CD4-positive, alpha-beta T cell treated with Interleukin-6 at 100 ng/mL for 8 hours (primary cell): ENCODE results near the gene LITAFD.
"Not testable (repeated sequence)": the region's sequence is repeated elsewhere in the genome, so short reads cannot be mapped to it uniquely, and the experiment has no call there.

Experiments used
- DNase-seq: peaks from one replicate; pipeline ENCODE4 v3.0.0-alpha.2; 2020; ENCODE audit warnings: mixed read lengths, low spot score

The LITAFD gene

DNA sequence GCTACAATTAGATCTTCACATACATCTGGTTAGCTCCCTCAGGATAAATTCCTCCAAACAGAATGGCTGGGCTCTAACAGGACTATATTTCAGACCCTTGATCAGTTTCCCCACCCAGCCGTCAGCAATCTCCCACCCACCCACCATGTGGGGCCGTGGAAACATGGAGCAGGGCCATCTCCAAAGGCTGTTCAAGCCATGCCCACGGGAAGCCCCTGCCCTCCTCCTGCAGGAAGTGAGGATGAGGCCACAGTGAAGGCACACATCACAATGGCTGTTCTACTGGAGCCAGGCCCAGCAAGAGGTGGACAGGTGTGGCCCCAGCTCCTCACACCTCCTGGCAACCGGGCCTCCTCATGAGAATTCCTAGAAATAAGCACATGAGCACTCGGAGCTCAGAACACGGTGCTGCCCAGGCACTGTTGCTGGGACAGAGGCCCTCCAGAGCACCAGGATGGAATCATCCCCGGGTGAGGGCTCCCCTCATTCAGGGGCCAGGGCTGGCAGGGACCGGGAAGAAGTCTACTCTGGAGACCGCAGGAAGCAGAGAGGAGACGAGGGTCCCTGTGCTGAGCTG, at the start of gene LITAFD:
TSS of gene LITAFD (plus strand) at position 311 of the 577 bp plus-strand sequence. CDS start 2,005 bp downstream, outside the sequence.
- no peak for DNase-seq

DNA sequence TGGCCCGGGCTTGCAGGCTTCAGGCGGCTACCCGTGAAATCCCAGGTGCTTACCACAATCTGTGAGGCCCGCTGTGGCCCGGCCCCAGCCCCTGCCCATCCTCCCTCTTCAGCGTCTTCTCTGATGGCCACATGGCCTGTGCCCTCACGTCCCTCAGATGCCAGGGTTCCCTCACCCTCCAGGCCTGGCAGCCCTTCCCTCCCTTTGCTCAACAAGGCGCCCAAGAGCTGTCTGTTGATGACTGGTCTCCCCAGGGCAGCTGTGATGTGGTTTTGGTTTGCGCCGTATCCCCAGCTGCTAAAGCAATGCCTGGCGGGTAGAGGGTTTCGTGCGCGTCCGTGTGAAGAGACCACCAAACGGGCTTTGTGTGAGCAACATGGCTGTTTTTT, 49.4 kb upstream of the LITAFD start:
- no peak for DNase-seq

DNA sequence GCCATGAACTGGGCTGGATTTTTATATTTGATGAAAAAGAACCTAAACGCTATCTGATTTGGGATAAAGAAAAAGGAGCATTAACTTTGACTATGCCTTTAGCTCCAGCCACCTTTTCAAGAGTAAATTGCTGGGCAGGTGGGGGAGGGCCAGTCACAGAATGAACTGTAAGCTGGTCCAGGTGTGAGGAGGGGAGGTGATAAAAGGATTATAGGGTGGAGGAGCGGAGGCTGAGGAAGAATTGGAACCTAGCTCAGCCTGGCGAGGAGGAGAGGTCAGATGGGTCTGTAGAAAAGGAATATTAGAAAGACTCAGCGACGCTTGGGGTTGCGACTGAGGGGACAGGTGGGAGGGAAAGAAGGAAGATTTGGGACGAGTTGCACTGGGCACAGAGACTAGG, 45.4 kb upstream of the LITAFD start:
- not testable (repeated sequence) for DNase-seq

DNA sequence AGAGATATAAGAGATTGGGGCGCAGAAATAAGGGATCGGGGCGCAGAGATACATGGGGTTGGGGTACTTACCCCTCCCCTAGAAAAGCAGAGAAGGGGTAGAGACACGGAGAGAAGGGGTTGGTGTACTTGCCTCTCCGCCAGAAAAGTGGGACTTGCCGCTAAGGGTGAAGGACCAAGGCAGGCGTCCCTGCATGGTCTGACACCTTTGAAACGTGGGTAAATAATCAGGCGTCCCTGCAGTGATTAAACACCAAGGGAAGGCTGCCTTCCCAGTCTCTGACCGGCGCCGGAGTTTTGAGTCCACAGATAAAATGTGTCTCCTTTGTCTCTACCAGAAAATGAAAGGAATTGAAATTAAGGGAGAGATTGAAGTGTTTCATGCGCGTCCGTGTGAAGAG, 44.6 kb upstream of the LITAFD start:
- not testable (repeated sequence) for DNase-seq

DNA sequence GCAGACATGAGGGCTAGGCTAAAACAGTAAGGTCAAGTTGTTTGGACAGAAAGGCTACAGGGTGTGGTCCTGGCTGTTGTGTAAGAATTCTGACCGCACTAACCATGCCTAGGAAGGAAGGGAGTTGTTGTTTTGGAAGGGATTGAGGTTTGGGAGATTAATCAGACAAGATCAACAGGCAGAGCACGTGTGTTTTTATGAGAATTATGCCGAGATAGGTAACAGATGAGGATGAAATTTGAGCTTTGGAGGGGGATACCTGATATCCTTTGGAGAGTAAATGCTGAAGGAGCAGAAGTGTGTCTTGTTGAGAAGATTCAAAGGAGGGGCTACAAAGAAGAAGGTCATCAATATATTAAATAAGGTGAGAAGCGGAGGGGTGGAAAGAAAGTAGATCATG, 40.1 kb upstream of the LITAFD start:
- DNase-seq, result not testable (repeated sequence)

DNA sequence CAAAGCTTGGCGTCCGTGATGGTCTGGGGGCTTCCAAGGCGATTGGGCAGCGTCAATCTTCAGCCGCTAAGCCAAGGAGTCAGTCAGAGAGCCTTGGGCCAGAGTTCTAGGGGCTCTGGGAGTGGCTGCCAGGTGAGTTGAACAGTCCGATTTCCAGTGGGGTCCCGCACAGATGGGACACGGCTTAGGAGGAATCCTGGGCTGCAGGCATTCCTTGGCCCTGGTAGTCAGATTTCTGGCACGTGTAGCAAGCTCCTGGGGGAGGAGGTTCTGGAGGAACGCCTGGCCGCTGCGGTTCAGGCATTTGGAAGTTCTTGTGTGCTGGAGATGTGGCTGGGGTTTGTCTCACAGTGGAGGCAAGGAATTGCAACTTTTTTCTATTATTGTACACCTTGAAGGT, 38.9 kb upstream of the LITAFD start:
- DNase-seq, result not testable (repeated sequence)

DNA sequence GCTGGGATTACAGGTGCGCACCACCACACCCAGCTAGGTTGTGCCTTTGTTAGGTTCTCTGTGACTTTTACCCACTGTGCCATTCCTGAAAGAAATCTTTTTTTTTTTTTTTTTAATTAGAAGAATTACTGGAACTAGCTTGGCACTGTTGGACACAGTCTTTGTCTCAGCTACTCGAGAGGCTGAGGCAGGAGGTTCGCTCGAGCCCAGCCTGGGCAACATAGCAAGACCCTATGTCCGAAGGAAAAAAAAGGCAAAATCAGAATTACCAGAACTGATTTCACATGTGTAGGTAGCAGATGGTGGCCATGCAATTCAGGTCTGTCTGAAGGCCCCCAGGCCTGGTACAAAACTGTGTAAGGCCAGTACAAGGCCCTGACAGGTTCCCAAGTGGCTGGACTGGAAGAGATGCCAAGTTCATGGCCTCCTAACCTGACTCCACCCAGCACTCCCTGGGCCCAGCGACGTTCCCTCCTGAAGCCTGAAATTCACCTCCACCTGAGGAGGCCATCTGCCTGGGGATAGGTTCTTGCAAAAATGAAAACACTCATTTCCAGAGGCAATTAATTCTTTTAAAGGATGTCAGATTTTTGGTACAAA, 36.4 kb upstream of the LITAFD start:
- no peak for DNase-seq

DNA sequence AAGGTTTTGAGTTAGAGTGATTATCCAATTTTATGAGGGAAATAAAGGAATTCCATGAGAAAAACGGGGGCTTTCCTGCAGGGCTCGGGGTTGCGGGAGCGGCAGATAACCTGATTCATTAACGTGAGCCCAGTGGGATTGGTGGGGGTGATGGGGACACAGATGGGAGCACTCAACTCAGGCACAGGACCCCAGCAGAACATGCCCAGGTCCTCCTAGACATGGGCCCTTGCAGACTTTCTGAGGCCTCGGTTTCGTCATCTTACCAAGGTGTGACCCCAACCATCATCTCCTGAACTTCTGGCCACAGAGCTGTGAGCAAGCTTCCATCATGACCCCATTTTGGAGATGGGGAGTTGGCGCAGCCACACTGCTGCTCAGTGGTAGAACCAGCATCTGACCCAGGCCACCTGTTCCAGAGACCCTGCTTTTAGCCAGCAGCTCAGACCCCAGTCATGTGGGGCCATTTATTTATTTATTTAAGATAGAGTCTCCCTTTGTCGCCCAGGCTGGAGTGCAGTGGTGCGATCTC, 35.7 kb upstream of the LITAFD start:
- DNase-seq, result no peak

DNA sequence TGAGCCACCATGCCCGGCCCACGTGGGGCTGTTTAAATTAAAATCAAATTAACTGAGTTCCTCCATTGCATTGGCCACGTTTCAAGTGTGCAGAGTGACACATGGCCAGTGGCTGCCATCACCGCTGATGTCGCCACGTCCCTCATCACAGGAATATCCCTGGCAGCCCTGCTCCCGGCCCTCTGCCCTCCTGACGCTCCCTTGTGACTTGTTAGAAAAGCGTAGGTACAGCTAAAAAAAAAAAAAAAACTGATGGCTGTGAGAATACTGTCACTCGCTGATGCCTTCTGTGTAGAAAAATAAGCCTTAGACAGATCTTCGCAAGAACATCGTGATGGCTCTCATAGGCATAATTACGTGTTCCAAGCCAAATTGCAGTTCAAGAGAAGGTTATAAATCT, 35.0 kb upstream of the LITAFD start:
- no peak for DNase-seq

DNA sequence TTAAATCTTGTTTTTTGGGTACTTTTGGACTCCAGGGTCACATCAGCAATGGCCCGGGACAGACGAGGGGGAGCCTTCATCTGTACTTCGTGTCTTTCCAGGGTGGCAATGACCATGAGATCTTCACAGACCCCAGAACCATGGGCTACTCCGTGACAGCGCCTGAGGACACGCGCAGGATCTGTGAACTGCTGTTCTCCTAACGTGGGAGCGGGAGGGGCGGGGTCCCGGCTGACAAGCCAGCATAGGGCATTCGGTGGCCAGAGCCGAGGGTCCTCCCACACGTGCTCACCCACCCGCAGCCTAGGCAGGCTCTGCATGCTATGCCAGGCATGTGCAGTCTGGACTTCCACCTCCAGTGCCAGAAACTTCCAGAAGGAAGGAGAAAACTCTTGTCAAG, 34.5 kb upstream of the LITAFD start:
- no peak for DNase-seq

DNA sequence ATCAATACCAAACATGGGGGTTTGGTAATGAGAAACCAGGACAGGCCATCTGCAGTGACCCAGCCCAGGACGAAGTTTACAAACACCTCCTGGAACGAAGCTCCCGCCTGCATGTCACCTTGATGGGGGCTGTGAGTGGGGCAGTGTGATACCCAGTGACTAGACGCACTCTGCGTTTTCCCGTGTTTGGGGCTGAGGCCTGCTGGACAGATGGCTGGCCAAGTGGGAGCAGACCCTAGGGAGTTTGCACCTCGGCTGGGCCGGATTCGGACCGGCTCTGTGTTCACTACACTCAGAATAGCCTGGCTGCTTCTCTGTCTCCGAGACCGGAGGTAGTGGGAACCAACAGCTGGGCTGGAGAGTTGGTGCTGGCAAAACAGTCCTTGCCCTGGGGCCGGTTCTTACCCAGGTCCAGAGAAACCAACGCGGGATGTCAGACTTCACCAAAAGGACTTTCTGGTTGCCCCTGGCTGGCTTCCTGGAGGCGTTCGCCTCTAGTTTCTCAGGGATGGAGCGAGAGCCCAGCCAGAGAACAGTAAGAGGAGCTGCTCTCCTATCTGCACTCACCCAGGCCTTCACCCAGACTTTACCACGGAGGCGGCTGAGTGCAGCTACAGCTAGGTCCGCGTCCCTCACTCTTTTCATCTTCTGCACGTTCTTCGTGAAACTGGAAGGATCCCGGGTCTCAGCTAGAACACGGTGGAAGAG, 33.8 kb upstream of the LITAFD start:
- no peak for DNase-seq

DNA sequence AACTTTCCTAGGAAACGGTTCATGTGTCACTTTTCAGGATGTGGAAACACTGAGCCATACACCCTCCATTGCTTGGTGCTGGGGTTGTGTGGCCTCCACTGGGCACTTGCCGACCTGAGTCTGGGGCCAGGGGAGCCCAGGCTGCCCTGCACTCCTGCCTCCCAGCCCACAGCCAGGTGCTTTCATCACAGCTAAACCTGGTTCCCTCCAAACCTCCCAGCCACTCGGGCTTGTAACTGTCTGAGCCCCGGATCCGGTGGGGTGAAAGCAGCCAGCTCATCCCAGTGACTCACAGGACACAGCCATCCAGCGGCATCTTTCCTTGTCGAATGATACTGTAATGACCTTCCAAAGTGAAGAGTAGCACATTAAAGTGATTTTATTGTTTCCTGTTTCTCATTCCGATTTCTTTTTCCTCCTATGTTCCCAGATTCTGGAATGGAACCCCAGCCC, 33.2 kb upstream of the LITAFD start:
- DNase-seq, result no peak

DNA sequence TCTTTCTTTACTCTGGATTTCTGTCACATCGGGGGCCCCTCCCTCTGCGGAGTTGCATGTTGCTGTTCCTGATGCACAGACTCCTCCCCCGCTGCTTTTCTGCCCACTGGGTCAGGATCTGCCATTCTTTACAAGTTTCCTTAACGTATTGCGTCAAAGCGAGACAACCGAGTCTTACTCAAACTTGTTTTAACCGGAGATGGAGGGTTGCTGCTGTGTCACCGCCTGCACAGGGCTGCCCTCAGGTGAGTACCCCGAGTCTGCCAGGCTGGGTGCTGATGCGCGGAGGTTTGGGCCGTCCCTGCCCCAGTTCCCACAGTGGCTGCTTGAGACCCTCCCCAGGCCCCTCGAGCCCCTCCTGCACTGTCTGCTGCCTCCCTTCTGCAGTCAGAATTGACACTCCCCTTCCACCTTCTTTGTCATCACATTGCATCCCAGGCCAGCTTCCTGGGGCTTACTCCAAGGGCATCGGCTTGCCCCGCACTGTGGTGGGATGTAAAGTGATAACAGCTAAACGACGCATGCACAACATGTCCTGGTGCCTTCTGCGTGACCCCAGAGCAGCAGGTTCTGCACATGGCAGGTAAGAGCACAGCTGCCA, 32.6 kb upstream of the LITAFD start:
- DNase-seq, result no peak

DNA sequence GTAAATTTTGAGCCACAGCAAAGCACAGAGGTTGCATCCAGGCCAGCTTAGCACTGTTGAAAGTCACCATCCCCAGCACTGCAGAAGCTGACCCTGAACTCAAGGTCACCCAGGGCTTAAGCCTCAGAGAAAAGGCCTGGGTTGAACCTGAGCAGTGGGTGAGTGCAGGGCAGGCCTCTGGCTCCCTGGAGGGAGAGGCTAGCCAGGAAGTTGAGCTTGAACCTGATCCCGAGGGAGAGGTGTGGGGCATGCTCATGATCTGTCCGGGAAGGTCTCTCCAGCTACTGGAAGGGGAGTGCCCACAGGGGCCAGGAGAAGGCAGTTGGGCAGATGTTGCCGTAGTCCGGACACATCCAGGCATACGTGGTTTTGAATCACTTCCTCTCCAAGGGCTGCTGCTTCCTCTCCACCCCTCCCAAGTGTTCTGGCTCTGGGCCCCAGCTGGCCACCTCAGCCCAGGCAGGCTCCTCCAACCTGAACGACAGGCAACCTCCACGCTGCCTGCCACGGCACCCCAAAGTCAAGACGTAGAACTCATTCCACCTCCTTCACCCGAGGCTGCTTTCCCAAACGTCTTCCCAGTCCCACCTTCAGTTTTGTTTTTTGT, 31.8 kb upstream of the LITAFD start:
- no peak for DNase-seq

DNA sequence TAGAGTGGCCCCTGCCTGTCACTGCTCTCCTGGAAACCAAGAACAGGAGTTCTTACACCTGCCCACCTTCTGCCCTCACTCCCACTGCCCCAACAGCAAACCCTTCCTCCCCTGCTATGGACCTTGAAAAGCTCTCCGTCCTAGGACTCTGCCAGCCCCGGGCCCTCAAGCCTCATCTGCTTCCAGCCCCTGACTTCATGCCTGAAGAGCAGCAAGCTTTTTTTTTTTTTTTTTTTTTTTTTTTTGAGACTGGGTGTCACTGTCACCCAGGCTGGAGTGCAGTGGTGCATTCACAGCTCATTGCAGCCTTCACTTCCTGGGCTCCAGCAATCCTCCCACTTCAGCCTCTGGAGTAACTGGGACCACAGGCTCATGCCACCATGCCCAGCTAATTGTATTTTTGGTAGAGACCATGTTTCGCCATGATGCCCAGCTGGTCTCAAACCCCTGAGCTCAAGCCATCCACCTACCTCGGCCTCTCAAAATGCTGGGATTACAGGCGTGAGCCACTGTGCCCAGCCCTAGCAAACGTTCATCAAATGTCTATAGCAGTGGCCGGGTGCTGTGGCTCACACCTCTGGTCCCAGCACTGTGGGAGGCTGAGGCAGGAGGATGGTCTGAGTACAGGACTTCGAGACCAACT, 30.3 kb upstream of the LITAFD start:
- no peak for DNase-seq

DNA sequence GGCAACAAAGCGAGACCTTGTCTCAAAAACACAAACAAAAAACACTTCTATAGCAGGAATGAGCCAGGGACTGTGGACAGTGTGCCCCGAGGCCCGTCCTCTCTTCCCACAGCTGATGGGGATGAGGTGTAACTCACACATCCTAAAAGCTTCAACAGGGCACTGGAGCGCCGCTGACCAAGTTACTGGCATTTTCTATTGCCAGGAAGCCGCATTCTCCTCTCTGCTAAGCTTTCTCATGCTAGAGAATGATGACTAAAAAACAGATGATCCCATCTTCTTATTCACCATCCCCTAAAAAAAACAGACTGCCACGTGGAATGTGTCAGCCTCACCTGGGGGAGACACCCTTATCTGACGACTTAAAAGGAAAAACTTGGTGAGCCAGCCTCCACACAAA, 29.6 kb upstream of the LITAFD start:
- no peak for DNase-seq

DNA sequence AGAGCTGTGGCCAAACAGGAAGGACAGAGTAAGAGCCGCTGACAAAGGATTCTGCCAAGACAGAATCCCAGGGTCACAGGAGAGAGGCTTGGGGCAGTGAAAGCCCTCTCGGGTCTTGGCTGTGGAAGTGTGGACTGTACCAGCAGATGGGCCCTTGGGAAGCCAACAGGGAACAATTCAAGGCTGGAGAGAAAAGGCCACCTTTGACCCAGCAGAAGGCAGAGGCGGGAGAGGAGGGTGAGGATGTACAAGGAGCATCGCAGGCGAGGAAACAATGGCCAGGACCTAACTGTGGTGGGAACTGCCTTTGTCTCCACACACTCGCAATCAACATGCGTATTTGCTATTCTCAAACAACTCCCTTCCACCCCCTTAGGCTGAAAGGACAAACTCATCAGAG, 29.0 kb upstream of the LITAFD start:
- no peak for DNase-seq

DNA sequence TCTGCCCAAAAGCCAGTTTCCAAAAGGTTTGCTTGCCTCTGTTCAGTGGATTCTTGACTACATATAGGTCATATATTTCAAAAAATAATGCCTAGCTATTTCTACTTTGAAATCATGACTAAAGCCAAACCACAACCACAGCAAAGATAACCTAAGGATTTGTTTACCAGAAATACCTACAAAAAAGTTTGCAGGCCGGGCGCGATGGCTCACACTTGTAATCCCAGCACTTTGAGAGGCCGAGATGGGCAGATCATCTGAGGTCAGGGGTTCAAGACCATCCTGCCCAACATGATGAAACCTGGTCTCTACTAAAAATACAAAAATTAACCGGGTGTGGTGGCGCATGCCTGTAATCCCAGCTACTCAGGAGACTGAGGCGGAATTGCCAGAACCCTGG, 28.5 kb upstream of the LITAFD start:
- DNase-seq, result no peak

DNA sequence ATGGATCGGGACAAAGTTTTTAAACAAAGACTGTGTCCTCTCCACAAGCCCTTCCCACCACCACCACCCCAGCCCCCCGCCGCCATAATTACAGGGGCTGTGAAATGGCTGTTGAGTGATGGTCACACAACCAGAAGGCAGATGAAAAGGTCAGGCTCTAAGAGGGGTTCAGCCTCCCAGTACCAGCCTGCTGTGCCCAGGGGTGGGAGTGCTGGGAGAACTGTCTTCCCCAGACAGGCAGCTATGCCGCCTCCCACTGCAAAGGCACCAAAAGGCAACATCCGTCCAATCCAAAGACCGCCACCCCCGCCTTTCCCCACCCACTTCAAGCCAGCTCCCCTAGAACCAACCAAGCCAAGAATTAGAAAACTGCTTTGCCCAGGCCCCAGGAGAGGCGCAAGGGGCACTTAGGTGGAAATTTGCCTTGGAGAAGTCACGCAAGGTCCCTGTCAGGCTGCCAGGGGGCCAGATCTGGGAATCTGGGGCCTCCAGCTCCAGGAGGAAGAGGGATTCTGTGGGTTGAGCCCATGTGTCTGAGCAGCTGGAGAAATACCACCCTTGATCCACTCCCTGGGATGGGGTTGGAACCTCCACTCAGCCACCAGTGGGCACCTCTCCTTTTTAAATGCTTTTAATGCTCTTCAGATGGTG, 27.7 kb upstream of the LITAFD start:
- DNase-seq, result no peak

DNA sequence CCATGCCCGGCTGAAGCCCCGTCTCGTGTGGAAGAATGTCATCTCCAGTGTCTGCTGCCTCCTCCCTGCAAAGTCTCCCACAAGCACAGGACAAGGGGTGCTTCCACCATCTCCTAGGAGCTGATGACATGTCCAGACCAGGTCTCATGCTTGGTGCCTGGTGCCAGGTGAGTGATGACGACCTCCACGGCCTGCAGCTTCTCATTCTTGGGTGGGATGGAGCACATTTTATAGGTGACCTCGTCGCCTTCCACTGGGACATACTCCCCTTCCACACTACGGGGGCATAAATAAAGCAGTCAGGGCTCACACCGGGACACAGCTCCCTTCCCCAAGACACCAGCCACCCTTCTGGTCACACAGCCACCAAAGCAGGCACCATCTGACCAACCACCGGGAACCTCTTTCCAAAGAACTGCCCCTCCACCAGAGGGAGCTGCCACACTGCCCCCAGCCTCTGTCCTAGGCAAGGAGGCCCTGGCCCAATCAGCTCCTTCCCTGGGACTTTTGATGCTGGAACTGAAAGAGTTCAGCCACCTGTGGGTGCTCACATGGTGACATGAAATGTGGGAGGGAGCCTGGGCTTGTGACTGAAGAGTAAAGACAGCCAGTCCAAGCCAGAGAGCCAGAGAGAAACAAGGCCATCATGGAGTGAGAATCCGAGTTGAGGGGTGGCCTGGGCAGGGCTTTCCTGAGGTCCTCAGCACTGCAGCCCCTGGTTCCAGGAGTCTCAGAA, 26.9 kb upstream of the LITAFD start:
- DNase-seq, result no peak

DNA sequence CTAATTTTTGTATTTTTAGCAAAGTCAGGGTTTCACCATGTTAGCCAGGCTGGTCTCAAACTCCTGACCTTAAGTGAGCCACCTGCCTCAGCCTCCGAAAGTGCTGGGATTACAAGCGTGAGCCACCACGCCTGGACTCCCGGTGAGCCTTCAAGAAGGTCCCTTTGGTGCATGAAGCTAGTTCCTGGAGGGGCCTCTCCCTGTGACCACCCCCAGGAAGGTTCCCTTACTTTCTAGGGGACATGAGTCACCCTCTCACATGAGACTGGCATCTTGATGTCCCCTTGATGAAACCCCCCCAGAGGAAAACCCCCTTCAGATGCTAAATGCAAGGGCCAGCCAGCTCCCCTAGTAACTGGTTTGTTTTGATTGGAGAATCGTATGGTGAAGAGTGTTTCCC, 26.2 kb upstream of the LITAFD start:
- DNase-seq, result no peak
